ENCODE data around the gene MED27.

MED27 gene

GRCh38 chr9:131892162-131892707 lies 187.4 kb downstream of the MED27 start:
- peaks cover 18% of the 10 kb centered on the region for H3K4me1 ChIP-seq (ENCODE audit: control insufficient read depth, insufficient read depth, low read length)
- no peak overlapping the region for H3K27ac ChIP-seq (ENCODE audit: insufficient read depth, low read depth, low read length, poor library complexity, severe bottlenecking)
- no peaks in the 10 kb centered on the region for H3K27me3 ChIP-seq (ENCODE audit: control insufficient read depth, insufficient read depth, low read length, poor library complexity, severe bottlenecking)
- 87 to 91% methylated on average over 5 of the region's 5 CpGs for WGBS, 2 experiments
- no peak overlapping the region for H3K4me3 ChIP-seq (ENCODE audit: insufficient read depth, low read depth, low read length)
- no peaks in the 10 kb centered on the region for H3K9me3 ChIP-seq (ENCODE audit: control insufficient read depth, low read length)
- H3K36me3 ChIP-seq (ENCODE audit: control insufficient read depth, insufficient read depth, low read length): no peaks in the 10 kb centered on the region

GRCh38 chr9:131891598-131891997 lies 188.1 kb downstream of the MED27 start:
- WGBS, 2 experiments: 85 to 88% methylated on average over 8 of the region's 8 CpGs
- H3K4me3 ChIP-seq (ENCODE audit: insufficient read depth, low read depth, low read length): no peak overlapping the region

GRCh38 chr9:131889437-131890251 lies 190.0 kb downstream of the MED27 start:
- Histone ChIP-seq H3K9me3 (ENCODE audit: control insufficient read depth, low read length) (no peaks in the 10 kb centered on the region), H3K27me3 (ENCODE audit: control insufficient read depth, insufficient read depth, low read length, poor library complexity, severe bottlenecking) (no peaks in the 10 kb centered on the region), H3K27ac (ENCODE audit: insufficient read depth, low read depth, low read length, poor library complexity, severe bottlenecking) (no peak overlapping the region), H3K4me3 (ENCODE audit: insufficient read depth, low read depth, low read length) (no peak overlapping the region), H3K4me1 (ENCODE audit: control insufficient read depth, insufficient read depth, low read length) (peaks cover 14% of the 10 kb centered on the region), H3K36me3 (ENCODE audit: control insufficient read depth, insufficient read depth, low read length) (no peaks in the 10 kb centered on the region)
- WGBS, 2 experiments: 53 to 62% methylated on average over 10 to 11 of the region's 11 CpGs

More at GRCh38 chr9:131891598-131891997, 188.1 kb downstream of the MED27 start:
- Histone ChIP-seq H3K4me1 (ENCODE audit: control insufficient read depth, insufficient read depth, low read length) (peaks cover 18% of the 10 kb centered on the region), H3K27me3 (ENCODE audit: control insufficient read depth, insufficient read depth, low read length, poor library complexity, severe bottlenecking) (no peaks in the 10 kb centered on the region), H3K9me3 (ENCODE audit: control insufficient read depth, low read length) (no peaks in the 10 kb centered on the region), H3K27ac (ENCODE audit: insufficient read depth, low read depth, low read length, poor library complexity, severe bottlenecking) (no peak overlapping the region), H3K36me3 (ENCODE audit: control insufficient read depth, insufficient read depth, low read length) (no peaks in the 10 kb centered on the region)

- Histone ChIP-seq H3K4me1 (ENCODE audit: control insufficient read depth, insufficient read depth, low read length) (peaks cover 14% of the 10 kb centered on the region), H3K9me3 (ENCODE audit: control insufficient read depth, low read length) (no peaks in the 10 kb centered on the region), H3K27ac (ENCODE audit: insufficient read depth, low read depth, low read length, poor library complexity, severe bottlenecking) (no peak overlapping the region), H3K4me3 (ENCODE audit: insufficient read depth, low read depth, low read length) (no peak overlapping the region), H3K36me3 (ENCODE audit: control insufficient read depth, insufficient read depth, low read length) (no peaks in the 10 kb centered on the region), H3K27me3 (ENCODE audit: control insufficient read depth, insufficient read depth, low read length, poor library complexity, severe bottlenecking) (no peaks in the 10 kb centered on the region)
- 40 to 81% methylated on average over 1 to 2 of the region's 2 CpGs for WGBS, 2 experiments
Measured at GRCh38 chr9:131888923-131889322, 190.7 kb downstream of the MED27 start.

GRCh38 chr9:131887680-131888079 lies 192.0 kb downstream of the MED27 start:
- Histone ChIP-seq H3K4me3 (ENCODE audit: insufficient read depth, low read depth, low read length) (no peak overlapping the region), H3K27me3 (ENCODE audit: control insufficient read depth, insufficient read depth, low read length, poor library complexity, severe bottlenecking) (no peaks in the 10 kb centered on the region), H3K36me3 (ENCODE audit: control insufficient read depth, insufficient read depth, low read length) (no peaks in the 10 kb centered on the region), H3K4me1 (ENCODE audit: control insufficient read depth, insufficient read depth, low read length) (peaks cover 14% of the 10 kb centered on the region), H3K27ac (ENCODE audit: insufficient read depth, low read depth, low read length, poor library complexity, severe bottlenecking) (no peak overlapping the region), H3K9me3 (ENCODE audit: control insufficient read depth, low read length) (no peaks in the 10 kb centered on the region)
- 86 to 99% methylated on average over 2 of the region's 2 CpGs for WGBS, 2 experiments

- WGBS, 2 experiments: 87 to 95% methylated on average over 2 of the region's 2 CpGs
- Histone ChIP-seq H3K4me3 (ENCODE audit: insufficient read depth, low read depth, low read length) (no peak overlapping the region), H3K4me1 (ENCODE audit: control insufficient read depth, insufficient read depth, low read length) (peaks cover 14% of the 10 kb centered on the region), H3K27ac (ENCODE audit: insufficient read depth, low read depth, low read length, poor library complexity, severe bottlenecking) (no peak overlapping the region), H3K27me3 (ENCODE audit: control insufficient read depth, insufficient read depth, low read length, poor library complexity, severe bottlenecking) (no peaks in the 10 kb centered on the region), H3K9me3 (ENCODE audit: control insufficient read depth, low read length) (no peaks in the 10 kb centered on the region), H3K36me3 (ENCODE audit: control insufficient read depth, insufficient read depth, low read length) (no peaks in the 10 kb centered on the region)
Measured at GRCh38 chr9:131886826-131887225, 192.8 kb downstream of the MED27 start.

- Histone ChIP-seq H3K27ac (ENCODE audit: insufficient read depth, low read depth, low read length, poor library complexity, severe bottlenecking) (no peak overlapping the region), H3K4me1 (ENCODE audit: control insufficient read depth, insufficient read depth, low read length) (peaks cover 17% of the 10 kb centered on the region), H3K36me3 (ENCODE audit: control insufficient read depth, insufficient read depth, low read length) (no peaks in the 10 kb centered on the region), H3K27me3 (ENCODE audit: control insufficient read depth, insufficient read depth, low read length, poor library complexity, severe bottlenecking) (no peaks in the 10 kb centered on the region), H3K4me3 (ENCODE audit: insufficient read depth, low read depth, low read length) (no peak overlapping the region), H3K9me3 (ENCODE audit: control insufficient read depth, low read length) (no peaks in the 10 kb centered on the region)
- 96 to 97% methylated on average over 6 of the region's 6 CpGs for WGBS, 2 experiments
Measured at GRCh38 chr9:131885144-131885609, 194.5 kb downstream of the MED27 start.

GRCh38 chr9:131884222-131884621 lies 195.4 kb downstream of the MED27 start:
- H3K27me3 ChIP-seq (ENCODE audit: control insufficient read depth, insufficient read depth, low read length, poor library complexity, severe bottlenecking): no peaks in the 10 kb centered on the region
- no peaks in the 10 kb centered on the region for H3K36me3 ChIP-seq (ENCODE audit: control insufficient read depth, insufficient read depth, low read length)
- no peaks in the 10 kb centered on the region for H3K9me3 ChIP-seq (ENCODE audit: control insufficient read depth, low read length)
- 92 to 93% methylated on average over 1 of the region's 1 CpG for WGBS, 2 experiments
- H3K4me1 ChIP-seq (ENCODE audit: control insufficient read depth, insufficient read depth, low read length): peaks cover 11% of the 10 kb centered on the region
- H3K4me3 ChIP-seq (ENCODE audit: insufficient read depth, low read depth, low read length): no peak overlapping the region
- no peak overlapping the region for H3K27ac ChIP-seq (ENCODE audit: insufficient read depth, low read depth, low read length, poor library complexity, severe bottlenecking)

GRCh38 chr9:131880833-131881583 lies 198.7 kb downstream of the MED27 start:
- 55 to 62% methylated on average over 4 of the region's 4 CpGs for WGBS, 2 experiments

GRCh38 chr9:131879911-131880290 lies 199.8 kb downstream of the MED27 start:
- H3K4me3 ChIP-seq (ENCODE audit: insufficient read depth, low read depth, low read length): no peak overlapping the region
- 91% methylated on average over 13 of the region's 13 CpGs for WGBS, 2 experiments
- H3K9me3 ChIP-seq (ENCODE audit: control insufficient read depth, low read length): no peaks in the 10 kb centered on the region
- no peaks in the 10 kb centered on the region for H3K36me3 ChIP-seq (ENCODE audit: control insufficient read depth, insufficient read depth, low read length)
- H3K4me1 ChIP-seq (ENCODE audit: control insufficient read depth, insufficient read depth, low read length): peaks cover 6% of the 10 kb centered on the region
- no peaks in the 10 kb centered on the region for H3K27me3 ChIP-seq (ENCODE audit: control insufficient read depth, insufficient read depth, low read length, poor library complexity, severe bottlenecking)
- H3K27ac ChIP-seq (ENCODE audit: insufficient read depth, low read depth, low read length, poor library complexity, severe bottlenecking): no peak overlapping the region

More at GRCh38 chr9:131880833-131881583, 198.7 kb downstream of the MED27 start:
- H3K27me3 ChIP-seq (ENCODE audit: control insufficient read depth, insufficient read depth, low read length, poor library complexity, severe bottlenecking): no peaks in the 10 kb centered on the region
- H3K4me1 ChIP-seq (ENCODE audit: control insufficient read depth, insufficient read depth, low read length): peaks cover 6% of the 10 kb centered on the region
- no peak overlapping the region for H3K4me3 ChIP-seq (ENCODE audit: insufficient read depth, low read depth, low read length)
- no peaks in the 10 kb centered on the region for H3K36me3 ChIP-seq (ENCODE audit: control insufficient read depth, insufficient read depth, low read length)
- H3K9me3 ChIP-seq (ENCODE audit: control insufficient read depth, low read length): no peaks in the 10 kb centered on the region
- H3K27ac ChIP-seq (ENCODE audit: insufficient read depth, low read depth, low read length, poor library complexity, severe bottlenecking): no peak overlapping the region
